Right atrium auricular region (tissue), 2 donors: ENCODE results near the gene CIZ1. TPM values are rescaled to one million over a fixed set of nuclear protein-coding genes. Genes with fewer than 3 reads are reported as not detected.

Experiments
- DNase-seq: peaks from one replicate; pipeline ENCODE4 v3.0.0-alpha.2; 2019; ENCODE audit warnings: low spot score
- H3K27ac ChIP-seq, 2 donors: fragments of 200-600 bp; sonication (generic); 1 replicate in 1 of 2; 2 replicates in 1 of 2; pipeline ENCODE4 v1.5.1; 2016 to 2019
- H3K27me3 ChIP-seq, 2 donors: fragments of 200-600 bp; sonication (generic); one replicate each; pipeline versions ENCODE4 v1.5.1 to v1.6.0; 2017 to 2019
- H3K36me3 ChIP-seq: fragments of 200-600 bp; sonication (generic); one replicate; pipeline ENCODE4 v1.5.1; 2016
- H3K4me1 ChIP-seq, 2 donors: fragments of 200-600 bp; sonication (generic); one replicate each; pipeline versions ENCODE4 v1.5.1 to v1.6.0; 2017 to 2019
- H3K4me3 ChIP-seq, 2 donors: fragments of 200-600 bp; sonication (generic); 1 replicate in 1 of 2; 2 replicates in 1 of 2; pipeline ENCODE4 v1.5.1; 2017 to 2019; ENCODE audit warnings: mild to moderate bottlenecking in 1 of 2, moderate library complexity in 1 of 2
- H3K9me3 ChIP-seq, 2 donors: fragments of 200-600 bp; sonication (generic); one replicate each; pipeline ENCODE4 v1.5.1; 2019
- CTCF ChIP-seq, 2 donors: fragments of 200-600 bp; sonication (generic); IDR thresholded peaks; one replicate each; pipeline ENCODE4 v1.5.1; 2019; ENCODE audit warnings: antibody characterized with exemption in 2 of 2
- total RNA-seq, 2 donors: library from RNA; depleted of rRNA; stranded (reverse); fragments of >200 nt; gene quantifications; one replicate each; pipeline ENCODE4 v1.1.0, GENCODE V29; 2016

Gene CIZ1
- total RNA-seq, 2 donors from 2014 or later, result 41.6 to 45.9 TPM

DNA sequence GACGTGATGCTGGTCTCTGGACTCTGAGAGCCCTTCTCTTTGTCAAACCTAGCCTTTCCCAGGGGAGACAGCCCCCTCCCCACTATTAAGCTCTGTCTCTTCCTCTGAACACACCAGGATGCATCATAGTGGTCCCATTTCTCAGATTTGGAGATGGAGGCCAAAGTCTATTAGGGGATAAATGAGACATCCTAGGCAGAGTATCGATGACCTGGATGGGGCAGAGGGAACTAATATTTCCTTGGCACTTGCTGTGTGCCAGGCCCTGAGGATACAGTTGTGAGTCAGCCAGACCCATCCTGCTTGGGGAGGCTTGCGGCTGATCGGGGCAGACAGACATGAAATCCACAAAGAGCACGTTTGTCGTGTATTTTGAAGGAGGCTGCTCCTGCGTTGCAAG is 17.0 kb upstream of the CIZ1 start:
- Histone ChIP-seq H3K4me3 (no peak overlapping the region), H3K27me3 (no peaks in the 10 kb centered on the region), H3K36me3 (no peaks in the 10 kb centered on the region), H3K9me3 (no peaks in the 10 kb centered on the region), H3K27ac (no peak overlapping the region), H3K4me1 (peaks cover 0 to 12% of the 10 kb centered on the region in 2 donors)
- TF ChIP-seq CTCF (IDR thresholded peaks at IDR 0.05), result no peak
- no peak for DNase-seq

DNA sequence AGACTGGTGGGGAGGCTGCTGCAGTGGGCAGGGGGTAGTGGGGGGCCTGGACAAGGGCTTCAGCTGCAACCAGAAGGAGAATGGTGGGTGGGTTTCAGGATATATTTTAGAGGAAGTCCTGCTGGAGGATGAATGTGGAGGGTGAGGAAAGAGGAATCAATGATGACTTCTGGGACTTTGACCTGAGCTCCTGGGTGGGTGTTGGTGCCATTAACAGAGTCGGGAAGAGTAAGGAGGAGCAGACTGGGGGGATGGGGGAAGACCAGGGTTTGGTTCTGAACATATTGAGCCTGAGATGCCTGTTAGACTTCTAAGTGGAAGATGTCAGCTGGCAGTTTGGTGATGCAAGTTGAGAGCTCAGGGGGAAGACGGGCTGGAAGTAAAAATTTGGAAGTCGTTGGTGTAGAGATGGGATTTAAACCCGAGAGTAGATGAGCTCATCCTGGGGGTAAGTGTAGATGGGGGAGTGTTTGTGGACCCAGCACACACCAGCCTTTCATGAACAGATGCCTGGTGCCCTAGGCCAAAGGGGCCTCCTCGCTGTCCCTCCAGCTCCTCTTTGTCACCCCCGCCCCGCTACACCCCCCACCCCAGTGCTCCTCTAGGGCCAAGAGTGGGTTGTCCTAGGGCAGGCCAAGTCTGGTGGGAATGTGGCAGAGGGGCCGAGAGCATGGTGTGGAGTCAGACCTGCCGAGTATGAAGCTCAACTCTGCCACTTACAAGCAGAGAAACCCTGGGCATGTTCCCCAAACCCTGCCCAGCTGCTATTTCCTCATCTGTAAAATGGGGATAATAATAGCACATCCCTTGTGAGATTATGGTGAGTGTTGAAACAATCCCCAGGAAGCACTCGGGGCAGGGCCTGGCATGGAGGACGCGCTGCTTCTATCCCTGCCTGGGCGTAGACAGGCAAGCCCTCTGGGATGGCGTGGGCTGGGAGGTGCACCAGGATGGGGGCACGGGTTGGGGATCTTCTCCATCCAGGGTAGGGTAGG is 15.8 kb upstream of the CIZ1 start:
- no peak for TF ChIP-seq CTCF (IDR thresholded peaks at IDR 0.05)
- no peaks in the 10 kb centered on the region for H3K9me3 ChIP-seq
- no peak for DNase-seq
- no peaks in the 10 kb centered on the region for H3K36me3 ChIP-seq
- peaks cover 0 to 18% of the 10 kb centered on the region in 2 donors for H3K4me1 ChIP-seq
- no peak overlapping the region for H3K27ac ChIP-seq
- H3K27me3 ChIP-seq, result no peaks in the 10 kb centered on the region
- no peak overlapping the region for H3K4me3 ChIP-seq

DNA sequence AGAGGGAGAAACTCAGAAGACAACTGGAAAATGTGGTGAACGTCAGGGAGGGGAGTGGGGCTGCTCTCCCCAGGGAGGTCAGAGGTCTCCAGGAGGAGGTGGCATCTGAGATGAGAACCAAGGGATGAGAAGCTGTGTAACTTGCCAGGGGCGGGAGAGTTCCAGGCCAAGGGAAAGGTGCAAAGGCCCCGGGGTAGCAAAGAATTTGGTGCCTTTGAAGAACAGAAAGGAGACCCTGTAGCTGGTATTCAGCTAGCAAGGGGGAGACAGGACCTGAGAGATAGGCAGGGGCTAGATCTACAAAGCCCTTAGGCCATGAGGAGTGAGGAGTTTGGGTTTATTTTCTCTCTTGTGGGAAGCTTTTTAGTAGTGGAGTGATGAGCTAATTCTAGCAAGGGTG is 15.1 kb upstream of the CIZ1 start:
- DNase-seq, result no peak
- Histone ChIP-seq H3K9me3 (no peaks in the 10 kb centered on the region), H3K27ac (no peak overlapping the region), H3K4me3 (no peak overlapping the region), H3K4me1 (peaks cover 0 to 18% of the 10 kb centered on the region in 2 donors), H3K27me3 (no peaks in the 10 kb centered on the region), H3K36me3 (no peaks in the 10 kb centered on the region)
- TF ChIP-seq CTCF (IDR thresholded peaks at IDR 0.05), result no peak

- no peak for DNase-seq
- Histone ChIP-seq H3K27me3 (no peaks in the 10 kb centered on the region), H3K4me3 (no peak overlapping the region), H3K36me3 (no peaks in the 10 kb centered on the region), H3K27ac (no peak overlapping the region), H3K9me3 (no peaks in the 10 kb centered on the region), H3K4me1 (peaks cover 0 to 18% of the 10 kb centered on the region in 2 donors)
- TF ChIP-seq CTCF (IDR thresholded peaks at IDR 0.05), result no peak
Observed at GRCh38 chr9:128205296-128205944, 14.0 kb upstream of the CIZ1 start.

- peak overlapping the region in 1 of 2 donors; percentile 65 for H3K4me3 ChIP-seq
- H3K27ac ChIP-seq, result peak overlapping the region; percentile 23 to 53
Observed at GRCh38 chr9:128204858-128205257, 13.5 kb upstream of the CIZ1 start.

More at GRCh38 chr9:128204858-128205257, 13.5 kb upstream of the CIZ1 start:
- H3K36me3 ChIP-seq, result no peaks in the 10 kb centered on the region
- H3K4me1 ChIP-seq, result peaks cover 0 to 18% of the 10 kb centered on the region in 2 donors
- no peak for TF ChIP-seq CTCF (IDR thresholded peaks at IDR 0.05)
- H3K27me3 ChIP-seq, result no peaks in the 10 kb centered on the region
- H3K9me3 ChIP-seq, result no peaks in the 10 kb centered on the region
- no peak for DNase-seq
